ENCODE measurements around the gene TBC1D2.

DNA sequence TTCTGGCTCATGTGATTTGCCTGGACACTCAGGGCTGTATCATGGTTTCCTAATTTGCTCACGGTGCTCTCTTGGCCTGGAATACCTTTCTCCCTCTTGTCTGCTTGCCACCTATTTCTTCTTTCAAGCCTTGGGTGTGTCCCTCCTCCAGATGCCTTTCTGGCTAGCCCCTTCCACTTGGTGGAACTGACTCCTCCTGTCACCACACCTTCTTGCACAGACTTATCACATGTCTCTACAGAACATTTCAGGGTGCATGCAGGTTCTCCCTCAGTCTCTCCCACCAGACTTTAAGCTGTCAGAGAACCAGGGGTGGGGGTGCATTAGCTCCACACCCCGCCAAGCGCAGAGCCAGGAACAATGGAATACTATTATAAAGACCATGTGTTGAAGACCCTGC is 1.9 kb downstream of the TBC1D2 start:
- TF ChIP-seq POLR2A (IDR thresholded peaks at IDR 0.05) (no peak), EP300 (IDR thresholded peaks at IDR 0.05) (no peak)
- TF ChIP-seq, protein P1, sequence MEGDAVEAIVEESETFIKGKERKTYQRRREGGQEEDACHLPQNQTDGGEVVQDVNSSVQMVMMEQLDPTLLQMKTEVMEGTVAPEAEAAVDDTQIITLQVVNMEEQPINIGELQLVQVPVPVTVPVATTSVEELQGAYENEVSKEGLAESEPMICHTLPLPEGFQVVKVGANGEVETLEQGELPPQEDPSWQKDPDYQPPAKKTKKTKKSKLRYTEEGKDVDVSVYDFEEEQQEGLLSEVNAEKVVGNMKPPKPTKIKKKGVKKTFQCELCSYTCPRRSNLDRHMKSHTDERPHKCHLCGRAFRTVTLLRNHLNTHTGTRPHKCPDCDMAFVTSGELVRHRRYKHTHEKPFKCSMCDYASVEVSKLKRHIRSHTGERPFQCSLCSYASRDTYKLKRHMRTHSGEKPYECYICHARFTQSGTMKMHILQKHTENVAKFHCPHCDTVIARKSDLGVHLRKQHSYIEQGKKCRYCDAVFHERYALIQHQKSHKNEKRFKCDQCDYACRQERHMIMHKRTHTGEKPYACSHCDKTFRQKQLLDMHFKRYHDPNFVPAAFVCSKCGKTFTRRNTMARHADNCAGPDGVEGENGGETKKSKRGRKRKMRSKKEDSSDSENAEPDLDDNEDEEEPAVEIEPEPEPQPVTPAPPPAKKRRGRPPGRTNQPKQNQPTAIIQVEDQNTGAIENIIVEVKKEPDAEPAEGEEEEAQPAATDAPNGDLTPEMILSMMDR (IDR thresholded peaks at IDR 0.05), result no peak
